GM23338 (cell line): ENCODE data around the gene TGM2. TPM values are rescaled to one million over a fixed set of nuclear protein-coding genes. Genes with fewer than 3 reads are reported as not detected.

Source experiments
- ATAC-seq: fragments of 200-7000 bp; cut with Tn5 transposase; 3 replicates; pipeline ENCODE4 v1.9.1; 2020
- DNase-seq: peaks from one replicate; pipeline ENCODE4 v3.0.0-alpha.2; 2015; ENCODE audit warnings: low spot score
- H2AFZ ChIP-seq: fragments of 200-600 bp; sonication (generic); 2 replicates; pipeline ENCODE4 v1.8.0; 2016; ENCODE audit warnings: antibody characterized with exemption, mild to moderate bottlenecking, moderate library complexity
- H3F3A ChIP-seq: fragments of 200-600 bp; sonication (generic); replicated peaks from 2 replicates; pipeline ENCODE4 v1.8.0; 2017; ENCODE audit warnings: antibody characterized with exemption, mixed run types, low read depth
- H3K27ac ChIP-seq: fragments of 200-600 bp; sonication (generic); 2 replicates; pipeline ENCODE4 v1.6.1; 2016; ENCODE audit warnings: low read depth
- H3K27me3 ChIP-seq: fragments of 200-600 bp; sonication (generic); 2 replicates; pipeline ENCODE4 v1.8.0; 2016; ENCODE audit warnings: mild to moderate bottlenecking, mixed run types, moderate library complexity; ENCODE audit not compliant: insufficient read depth
- H3K36me3 ChIP-seq: fragments of 200-600 bp; sonication (generic); 2 replicates; pipeline ENCODE4 v1.8.0; 2016; ENCODE audit warnings: mild to moderate bottlenecking; ENCODE audit not compliant: insufficient read depth
- H3K4me1 ChIP-seq: fragments of 200-600 bp; sonication (generic); 2 replicates; pipeline ENCODE4 v1.8.0; 2016; ENCODE audit warnings: mild to moderate bottlenecking, moderate library complexity; ENCODE audit not compliant: insufficient read depth
- H3K4me2 ChIP-seq: fragments of 200-600 bp; sonication (generic); 2 replicates; pipeline ENCODE4 v1.7.1; 2017; ENCODE audit warnings: mixed run types
- H3K4me3 ChIP-seq: fragments of 200-600 bp; sonication (generic); 2 replicates; pipeline ENCODE4 v1.6.1; 2016; ENCODE audit warnings: mixed run types
- H3K79me2 ChIP-seq: fragments of 200-600 bp; sonication (generic); replicated peaks from 2 replicates; pipeline ENCODE4 v1.8.0; 2017; ENCODE audit warnings: mild to moderate bottlenecking; ENCODE audit not compliant: insufficient read depth
- H3K9me2 ChIP-seq: fragments of 200-600 bp; sonication (generic); 2 replicates; pipeline ENCODE4 v1.8.0; 2017; ENCODE audit not compliant: insufficient read depth
- H4K20me1 ChIP-seq: fragments of 200-600 bp; sonication (generic); replicated peaks from 2 replicates; pipeline ENCODE4 v1.8.0; 2017; ENCODE audit warnings: mild to moderate bottlenecking; ENCODE audit not compliant: insufficient read depth
- H3K27ac Mint-ChIP-seq: 2 replicates; pipeline ENCODE4 v1.8.0; 2020; ENCODE audit warnings: inconsistent platforms, mild to moderate bottlenecking, moderate library complexity, mixed read lengths
- H3K27me3 Mint-ChIP-seq: 3 replicates; pipeline ENCODE4 v1.8.0; 2022; ENCODE audit warnings: low read depth, mild to moderate bottlenecking, moderate library complexity, mixed read lengths, inconsistent platforms; ENCODE audit not compliant: insufficient read depth, poor library complexity
- H3K36me3 Mint-ChIP-seq: 3 replicates; pipeline ENCODE4 v1.8.0; 2021; ENCODE audit warnings: low read depth, mild to moderate bottlenecking, inconsistent platforms, moderate library complexity, mixed read lengths
- H3K4me1 Mint-ChIP-seq: 3 replicates; pipeline ENCODE4 v1.8.0; 2020; ENCODE audit warnings: mild to moderate bottlenecking, inconsistent platforms, mixed read lengths
- H3K4me3 Mint-ChIP-seq: 3 replicates; pipeline ENCODE4 v1.8.0; 2021; ENCODE audit warnings: moderate library complexity, mild to moderate bottlenecking, inconsistent platforms, mixed read lengths
- H3K9me3 Mint-ChIP-seq: 3 replicates; pipeline ENCODE4 v1.8.0; 2020; ENCODE audit warnings: moderate library complexity, mild to moderate bottlenecking, inconsistent platforms, mixed read lengths
- CTCF ChIP-seq, 2 experiments: fragments of 200-600 bp in 1 of 2; sonication (generic) in 1 of 2; conservative IDR thresholded peaks; 2 replicates each; pipeline versions ENCODE4 v1.5.1 to v1.6.1; 2016 to 2017; ENCODE audit warnings: antibody characterized with exemption in 2 of 2, low read depth in 2 of 2, mild to moderate bottlenecking in 2 of 2, moderate library complexity in 1 of 2
- ETS1 ChIP-seq: IDR thresholded peaks from 2 replicates; pipeline ENCODE4 v1.6.1; 2016; ENCODE audit warnings: antibody characterized with exemption
- EZH2phosphoT487 ChIP-seq: fragments of 200-600 bp; sonication (generic); IDR thresholded peaks from one replicate; pipeline ENCODE4 v1.8.1; 2018; ENCODE audit warnings: antibody characterized with exemption; ENCODE audit not compliant: unreplicated experiment
- JUNB ChIP-seq: IDR thresholded peaks from one replicate; pipeline ENCODE4 v1.6.1; 2016; ENCODE audit warnings: antibody characterized with exemption; ENCODE audit not compliant: unreplicated experiment
- REST ChIP-seq: IDR thresholded peaks from one replicate; pipeline ENCODE4 v1.6.1; 2018; ENCODE audit warnings: antibody characterized with exemption; ENCODE audit not compliant: unreplicated experiment
- STAT1 ChIP-seq: IDR thresholded peaks from one replicate; pipeline ENCODE4 v1.6.1; 2016; ENCODE audit warnings: antibody characterized with exemption; ENCODE audit not compliant: unreplicated experiment
- ZNF114 ChIP-seq: fragments of 250-450 bp; sonication (Bioruptor Pico); IDR thresholded peaks from 2 replicates; pipeline ENCODE4 v1.5.0; 2020; ENCODE audit warnings: mild to moderate bottlenecking, moderate library complexity
- ZNF331 ChIP-seq: fragments of 250-450 bp; sonication (Bioruptor Pico); IDR thresholded peaks from 2 replicates; pipeline ENCODE4 v1.5.0; 2020; ENCODE audit warnings: low read depth, mild to moderate bottlenecking, moderate library complexity
- ZNF462 ChIP-seq: fragments of 250-450 bp; sonication (Bioruptor Pico); IDR thresholded peaks from 2 replicates; pipeline ENCODE4 v1.5.0; 2020; ENCODE audit warnings: mild to moderate bottlenecking, moderate library complexity
- polyA plus RNA-seq: library from polyadenylated mRNA; unstranded; fragments of >200 nt; fragmentation: Nextera tagmentation; extraction: Ambion mirVana; gene quantifications from 2 replicates; pipeline ENCODE4 v1.2.1, GENCODE V29; 2016
- total RNA-seq: library from RNA; depleted of rRNA; stranded (reverse); fragments of >200 nt; shearing (Covaris generic); gene quantifications from 2 replicates; pipeline ENCODE4 v1.2.3, GENCODE V29; 2014

TGM2 gene
- total and polyA plus RNA-seq, 2 experiments from 2014 or later: 0.45 to 1.0 TPM

- no peaks in the 10 kb centered on the region for H3K27me3 Mint-ChIP-seq
- H3K4me3 Mint-ChIP-seq: no peak overlapping the region
These were observed 16.9 kb upstream of the TGM2 start for GRCh38 chr20:38181971-38182370.

More at GRCh38 chr20:38181971-38182370, 16.9 kb upstream of the TGM2 start:
- Histone ChIP-seq H4K20me1 (no peaks in the 10 kb centered on the region), H3K9me2 (no peaks in the 10 kb centered on the region), H3K27me3 (no peaks in the 10 kb centered on the region), H3K27ac (no peak overlapping the region), H3K79me2 (no peaks in the 10 kb centered on the region), H3K36me3 (no peaks in the 10 kb centered on the region), H3F3A (no peaks in the 10 kb centered on the region), H2AFZ (no peak overlapping the region), H3K4me2 (no peak overlapping the region), H3K4me3 (no peak overlapping the region), H3K4me1 (no peaks in the 10 kb centered on the region)
- no peak for ATAC-seq
- Mint-ChIP-seq H3K36me3 (no peaks in the 10 kb centered on the region), H3K27ac (no peak overlapping the region), H3K9me3 (no peaks in the 10 kb centered on the region), H3K4me1 (no peaks in the 10 kb centered on the region)
- TF ChIP-seq ETS1 (no peak), CTCF (conservative IDR thresholded peaks at IDR 0.05; ENCODE audit: low read depth in 2 of 2) (no peak), REST (no peak), STAT1 (no peak), ZNF114 (CRISPR knock-in tag) (no peak), ZNF462 (no peak), JUNB (no peak), EZH2phosphoT487 (no peak), ZNF331 (CRISPR knock-in tag) (no peak)
- no peak for DNase-seq
